HepG2 (cell line): Measurements from ENCODE around the gene ZBTB34. TPM values are rescaled to one million over a fixed set of nuclear protein-coding genes. Genes with fewer than 3 reads are reported as not detected.

Experiments
- AHDC1 ChIP-seq: sonication (generic); formaldehyde crosslinking; IDR thresholded peaks from 2 replicates; pipeline ENCODE4 v1.5.1; 2020; ENCODE audit warnings: mild to moderate bottlenecking, missing genetic modification reagents, borderline replicate concordance
- HOXD1 ChIP-seq: sonication (generic); formaldehyde crosslinking; IDR thresholded peaks from 2 replicates; pipeline ENCODE4 v1.5.0; 2020; ENCODE audit warnings: missing genetic modification reagents
- KAT8 ChIP-seq: IDR thresholded peaks from 2 replicates; pipeline ENCODE4 v1.6.1; 2016; ENCODE audit warnings: missing genetic modification reagents, missing compliant biosample characterization
- MAZ ChIP-seq, 2 experiments: sonication (generic) in 1 of 2; formaldehyde crosslinking in 1 of 2; IDR thresholded peaks; 2 replicates each; pipeline versions ENCODE4 v1.5.0 to v1.6.1; 2012 to 2020; ENCODE audit warnings: low read depth in 2 of 2, mild to moderate bottlenecking in 2 of 2, borderline replicate concordance in 1 of 2, improper control_type of control experiment in 1 of 2, low read length in 1 of 2, missing genetic modification reagents in 1 of 2, moderate library complexity in 1 of 2
- PHF8 ChIP-seq: sonication (generic); formaldehyde crosslinking; IDR thresholded peaks from 2 replicates; pipeline ENCODE4 v1.5.0; 2020; ENCODE audit warnings: missing genetic modification reagents
- THYN1 ChIP-seq: sonication (generic); formaldehyde crosslinking; IDR thresholded peaks from 2 replicates; pipeline ENCODE4 v1.8.1; 2023; ENCODE audit warnings: low read depth, mild to moderate bottlenecking, moderate library complexity, missing genetic modification reagents, borderline replicate concordance
- ZNF235 ChIP-seq: sonication (generic); formaldehyde crosslinking; IDR thresholded peaks from 2 replicates; pipeline ENCODE4 v1.8.1; 2023; ENCODE audit warnings: mild to moderate bottlenecking, missing genetic modification reagents, borderline replicate concordance
- ZNF552 ChIP-seq: sonication (generic); formaldehyde crosslinking; IDR thresholded peaks from 2 replicates; pipeline ENCODE4 v1.9.0; 2022; ENCODE audit warnings: missing genetic modification reagents, mild to moderate bottlenecking, borderline replicate concordance
- ZNF761 ChIP-seq: sonication (generic); formaldehyde crosslinking; conservative IDR thresholded peaks from 2 replicates; pipeline ENCODE4 v1.4.0; 2020; ENCODE audit warnings: mild to moderate bottlenecking, missing genetic modification reagents
- polyA plus RNA-seq, 8 experiments: library from polyadenylated mRNA; depleted of rRNA in 3 of 8; stranded (reverse) in 7 of 8; unstranded in 1 of 8; fragments of >200 nt; fragmentation: Illumina TruSeq in 4 of 8; extraction: Trizol in 4 of 8; gene quantifications; 2 replicates each; pipeline versions ENCODE4 v1.2.1 to v1.2.3, GENCODE V29; 2011 to 2016; ENCODE audit warnings: low read depth in 4 of 8, missing spikeins in 1 of 8, mixed read lengths in 1 of 8; ENCODE audit not compliant: insufficient read depth in 1 of 8
- total RNA-seq, 5 experiments: library from RNA; depleted of rRNA; stranded (reverse); fragments of >200 nt; fragmentation: Illumina TruSeq; extraction: Trizol; gene quantifications; 2 replicates each; pipeline ENCODE4 v1.2.3, GENCODE V29; 2016; ENCODE audit warnings: low read depth in 1 of 5
- TF ChIP-seq, protein P1 (sequence below), 2 experiments: fragments of 450-650 bp in 1 of 2; sonication (generic) in 1 of 2; formaldehyde crosslinking in 1 of 2; IDR thresholded peaks; 2 replicates each; pipeline versions ENCODE4 v1.6.1 to v1.8.0; 2016 to 2022; ENCODE audit warnings: antibody characterized with exemption in 1 of 2, mild to moderate bottlenecking in 1 of 2, missing genetic modification reagents in 1 of 2

ZBTB34 gene
- total and polyA plus RNA-seq, 2 of the 13 experiments (the other 11 are each of a cell fraction or from before 2014, with no cell fraction given): 5.9 to 8.7 TPM

DNA sequence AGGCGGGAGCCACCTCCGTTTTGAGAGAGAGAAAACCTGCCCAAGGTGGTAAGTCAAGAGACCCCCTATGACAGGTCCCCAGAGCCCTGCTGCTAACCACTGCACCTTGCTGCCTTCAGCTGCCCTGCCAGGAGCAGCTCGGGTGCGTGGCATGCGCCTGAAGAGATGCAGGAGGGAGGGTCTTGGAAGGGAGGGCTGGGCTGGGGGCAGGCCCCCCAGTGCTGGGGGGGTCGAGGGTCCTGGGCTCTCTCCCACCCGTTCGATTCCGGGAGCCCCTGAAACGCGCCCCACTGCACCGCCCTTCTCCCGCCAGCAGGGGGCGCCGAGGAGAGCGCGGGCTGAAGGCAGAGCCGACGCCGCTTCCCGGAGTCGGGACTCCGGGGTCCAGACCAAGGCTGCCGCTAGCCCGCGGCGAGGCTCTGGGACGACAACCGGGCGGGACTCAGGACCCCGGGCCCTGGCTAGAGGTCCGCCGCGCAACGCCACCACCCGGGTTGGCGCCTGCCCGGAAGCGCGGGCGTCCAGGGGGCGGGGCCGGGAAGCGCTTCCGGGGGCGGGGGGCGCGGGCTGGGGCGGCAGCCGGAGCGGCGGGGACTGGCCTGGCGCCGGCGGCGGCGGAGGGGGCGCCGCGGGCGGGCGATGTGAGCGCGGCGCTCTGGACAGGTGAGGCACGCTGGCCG, at the start of gene ZBTB34 (continued):
- TF ChIP-seq, protein P1, sequence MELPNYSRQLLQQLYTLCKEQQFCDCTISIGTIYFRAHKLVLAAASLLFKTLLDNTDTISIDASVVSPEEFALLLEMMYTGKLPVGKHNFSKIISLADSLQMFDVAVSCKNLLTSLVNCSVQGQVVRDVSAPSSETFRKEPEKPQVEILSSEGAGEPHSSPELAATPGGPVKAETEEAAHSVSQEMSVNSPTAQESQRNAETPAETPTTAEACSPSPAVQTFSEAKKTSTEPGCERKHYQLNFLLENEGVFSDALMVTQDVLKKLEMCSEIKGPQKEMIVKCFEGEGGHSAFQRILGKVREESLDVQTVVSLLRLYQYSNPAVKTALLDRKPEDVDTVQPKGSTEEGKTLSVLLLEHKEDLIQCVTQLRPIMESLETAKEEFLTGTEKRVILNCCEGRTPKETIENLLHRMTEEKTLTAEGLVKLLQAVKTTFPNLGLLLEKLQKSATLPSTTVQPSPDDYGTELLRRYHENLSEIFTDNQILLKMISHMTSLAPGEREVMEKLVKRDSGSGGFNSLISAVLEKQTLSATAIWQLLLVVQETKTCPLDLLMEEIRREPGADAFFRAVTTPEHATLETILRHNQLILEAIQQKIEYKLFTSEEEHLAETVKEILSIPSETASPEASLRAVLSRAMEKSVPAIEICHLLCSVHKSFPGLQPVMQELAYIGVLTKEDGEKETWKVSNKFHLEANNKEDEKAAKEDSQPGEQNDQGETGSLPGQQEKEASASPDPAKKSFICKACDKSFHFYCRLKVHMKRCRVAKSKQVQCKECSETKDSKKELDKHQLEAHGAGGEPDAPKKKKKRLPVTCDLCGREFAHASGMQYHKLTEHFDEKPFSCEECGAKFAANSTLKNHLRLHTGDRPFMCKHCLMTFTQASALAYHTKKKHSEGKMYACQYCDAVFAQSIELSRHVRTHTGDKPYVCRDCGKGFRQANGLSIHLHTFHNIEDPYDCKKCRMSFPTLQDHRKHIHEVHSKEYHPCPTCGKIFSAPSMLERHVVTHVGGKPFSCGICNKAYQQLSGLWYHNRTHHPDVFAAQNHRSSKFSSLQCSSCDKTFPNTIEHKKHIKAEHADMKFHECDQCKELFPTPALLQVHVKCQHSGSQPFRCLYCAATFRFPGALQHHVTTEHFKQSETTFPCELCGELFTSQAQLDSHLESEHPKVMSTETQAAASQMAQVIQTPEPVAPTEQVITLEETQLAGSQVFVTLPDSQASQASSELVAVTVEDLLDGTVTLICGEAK (IDR thresholded peaks at IDR 0.05): no peak
- TF ChIP-seq, protein P1 (CRISPR knock-in tag; IDR thresholded peaks at IDR 0.05): peak; percentile 41; the same call in 1 of the 2 replicates
- TF ChIP-seq HOXD1 (0 out of 2 replicates have a peak, but pooled peaks have one; percentile 36), PHF8 (peak; percentile 88), ZNF761 (CRISPR knock-in tag) (no peak), MAZ (IDR thresholded peaks at IDR 0.05; ENCODE audit: borderline replicate concordance, low read depth, low read length) (no peak; the same call in 1 of the 2 replicates), MAZ (CRISPR knock-in tag; IDR thresholded peaks at IDR 0.05; ENCODE audit: low read depth) (peak; percentile 27; the same call in 1 of the 2 replicates), KAT8 (CRISPR knock-in tag) (peak; percentile 70), THYN1 (no peak), ZNF552 (CRISPR knock-in tag) (0 out of 2 replicates have a peak, but pooled peaks have one; percentile 33), AHDC1 (CRISPR knock-in tag) (0 out of 2 replicates have a peak, but pooled peaks have one; percentile 11), ZNF235 (peak; percentile 28; the same call in 1 of the 2 replicates)
